ENCODE results near the gene EPAS1. TPM values are rescaled to one million over a fixed set of nuclear protein-coding genes. Genes with fewer than 3 reads are reported as not detected.

The EPAS1 gene
- polyA plus RNA-seq, 2 of the 4 experiments (the other 2 are of a cell fraction): 128 to 143 TPM

DNA sequence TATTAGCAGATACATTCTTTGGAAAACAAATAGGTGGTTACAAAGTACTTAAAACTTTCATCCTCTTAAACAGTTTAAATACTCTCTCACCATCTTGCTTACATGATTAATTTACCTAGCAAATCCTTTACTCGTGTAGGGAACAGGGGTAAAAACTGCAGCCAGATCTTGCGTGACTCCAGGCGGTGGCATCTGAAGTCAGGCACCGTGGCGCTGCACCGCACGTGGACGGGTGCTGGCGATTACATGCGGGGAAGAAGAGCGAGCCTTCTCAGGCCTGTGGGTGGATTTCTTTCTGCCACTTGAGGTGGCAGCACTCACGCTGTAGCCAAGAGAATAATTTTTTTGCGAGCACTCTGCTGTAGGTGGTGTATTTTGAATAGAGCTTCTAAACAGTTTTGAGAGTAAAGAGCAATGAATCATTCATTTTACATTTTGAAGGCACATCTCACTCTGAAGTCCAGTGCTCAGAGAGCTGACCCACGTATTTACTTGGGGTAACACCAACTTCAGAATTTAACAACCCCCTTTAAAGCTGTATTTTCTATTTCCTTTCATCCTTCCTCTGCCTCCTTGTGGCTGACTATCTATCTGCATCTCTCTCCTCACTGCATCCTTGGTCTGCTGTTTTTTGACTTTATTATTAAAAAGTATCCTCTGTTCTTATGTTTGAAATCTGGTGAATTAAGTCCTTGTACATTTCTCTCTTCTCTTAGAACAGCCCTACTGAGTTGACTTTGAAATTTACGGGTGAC is 68.9 kb downstream of the EPAS1 start:
- H3K4me3 ChIP-seq: no peak overlapping the region
- ATAC-seq: peak in 1 of 2 experiments; percentile 25; a peak in 1 of 6 replicates
- no peaks in the 10 kb centered on the region for H3K9me3 ChIP-seq
- 89% methylated on average over 15 of the region's 15 CpGs for WGBS (ENCODE audit: missing lambda C conversion rate)
- FAIRE-seq: no peak
- peak; percentile 22 to 27 for DNase-seq (ENCODE audit: low read depth in 1 of 2, low spot score in 1 of 2)
- ChIA-PET POLR2A (interaction anchor here (1.1 kb wide), 1 partner anchor 31 kb away, joined by 3 read pairs; no protein-coding TSS in a partner anchor), CTCF (interaction anchor here (0.6 to 5.6 kb wide), 53 partner anchors 9 to 724 kb away, joined by 3 to 44 read pairs (median 5); partner anchors contain the start of gene EPAS1)
- TF ChIP-seq SMC3 (IDR thresholded peaks at IDR 0.05): peak; percentile 83
- TF ChIP-seq, protein P1, sequence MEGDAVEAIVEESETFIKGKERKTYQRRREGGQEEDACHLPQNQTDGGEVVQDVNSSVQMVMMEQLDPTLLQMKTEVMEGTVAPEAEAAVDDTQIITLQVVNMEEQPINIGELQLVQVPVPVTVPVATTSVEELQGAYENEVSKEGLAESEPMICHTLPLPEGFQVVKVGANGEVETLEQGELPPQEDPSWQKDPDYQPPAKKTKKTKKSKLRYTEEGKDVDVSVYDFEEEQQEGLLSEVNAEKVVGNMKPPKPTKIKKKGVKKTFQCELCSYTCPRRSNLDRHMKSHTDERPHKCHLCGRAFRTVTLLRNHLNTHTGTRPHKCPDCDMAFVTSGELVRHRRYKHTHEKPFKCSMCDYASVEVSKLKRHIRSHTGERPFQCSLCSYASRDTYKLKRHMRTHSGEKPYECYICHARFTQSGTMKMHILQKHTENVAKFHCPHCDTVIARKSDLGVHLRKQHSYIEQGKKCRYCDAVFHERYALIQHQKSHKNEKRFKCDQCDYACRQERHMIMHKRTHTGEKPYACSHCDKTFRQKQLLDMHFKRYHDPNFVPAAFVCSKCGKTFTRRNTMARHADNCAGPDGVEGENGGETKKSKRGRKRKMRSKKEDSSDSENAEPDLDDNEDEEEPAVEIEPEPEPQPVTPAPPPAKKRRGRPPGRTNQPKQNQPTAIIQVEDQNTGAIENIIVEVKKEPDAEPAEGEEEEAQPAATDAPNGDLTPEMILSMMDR (IDR thresholded peaks at IDR 0.05): peak; percentile 49
- TF ChIP-seq MAZ (IDR thresholded peaks at IDR 0.05; ENCODE audit: borderline replicate concordance, low read depth, low read length): no peak
- TF ChIP-seq POLR2A (IDR thresholded peaks at IDR 0.05; ENCODE audit: low read length): no peak
- peak; percentile 63 to 66 for TF ChIP-seq RAD21 (conservative IDR thresholded peaks at IDR 0.05 in 1 of 2, IDR thresholded peaks at IDR 0.05 in 1 of 2)
- H3K4me2 ChIP-seq: no peak overlapping the region
- peaks cover 27% of the 10 kb centered on the region for H3K4me1 ChIP-seq
- H3K27ac ChIP-seq: peak overlapping the region in 1 of 2 experiments; percentile 59; a peak in 3 of 6 replicates

DNA sequence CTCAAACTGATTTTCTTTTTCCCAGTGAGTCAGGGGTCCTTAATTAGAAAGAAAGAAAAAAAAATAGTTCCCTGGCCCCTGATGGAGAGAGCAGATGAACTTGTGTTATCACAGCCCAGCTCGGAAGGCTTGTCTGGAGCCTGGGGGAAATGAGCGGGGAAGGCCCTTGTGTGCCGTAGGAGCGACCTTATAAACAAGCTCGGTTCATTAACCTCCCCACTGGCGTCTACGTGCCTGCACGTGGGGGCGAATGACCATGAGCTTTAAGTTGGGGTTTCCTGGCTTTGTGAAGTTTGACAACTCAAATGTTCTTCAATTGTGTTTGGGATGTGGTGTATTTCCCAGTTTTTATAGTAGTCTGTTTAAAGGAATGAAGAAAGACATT is 69.5 kb downstream of the EPAS1 start:
- DNase-seq (ENCODE audit: low read depth in 1 of 2, low spot score in 1 of 2): no peak
- CTCF ChIA-PET: interaction anchor here (0.7 to 5.6 kb wide), 42 partner anchors 8 to 724 kb away, joined by 3 to 44 read pairs (median 6); partner anchors contain the start of gene EPAS1
- POLR2A ChIA-PET: interaction anchor here (1.1 kb wide), 1 partner anchor 32 kb away, joined by 3 read pairs; no protein-coding TSS in a partner anchor
- H3K27ac ChIP-seq: peak overlapping the region in 1 of 2 experiments; percentile 59; a peak in 1 of 6 replicates
- H3K9me3 ChIP-seq: no peaks in the 10 kb centered on the region
- no peak for FAIRE-seq
- no peak for ATAC-seq
- peaks cover 27% of the 10 kb centered on the region for H3K4me1 ChIP-seq
- H3K4me2 ChIP-seq: no peak overlapping the region
- no peak overlapping the region for H3K4me3 ChIP-seq
- peak in 1 of 2 experiments; percentile 6; a peak in 1 of 5 replicates for TF ChIP-seq RAD21 (conservative IDR thresholded peaks at IDR 0.05 in 1 of 2, IDR thresholded peaks at IDR 0.05 in 1 of 2)
- TF ChIP-seq KDM5A (IDR thresholded peaks at IDR 0.05): no peak
- 91% methylated on average over 9 of the region's 9 CpGs for WGBS (ENCODE audit: missing lambda C conversion rate)

DNA sequence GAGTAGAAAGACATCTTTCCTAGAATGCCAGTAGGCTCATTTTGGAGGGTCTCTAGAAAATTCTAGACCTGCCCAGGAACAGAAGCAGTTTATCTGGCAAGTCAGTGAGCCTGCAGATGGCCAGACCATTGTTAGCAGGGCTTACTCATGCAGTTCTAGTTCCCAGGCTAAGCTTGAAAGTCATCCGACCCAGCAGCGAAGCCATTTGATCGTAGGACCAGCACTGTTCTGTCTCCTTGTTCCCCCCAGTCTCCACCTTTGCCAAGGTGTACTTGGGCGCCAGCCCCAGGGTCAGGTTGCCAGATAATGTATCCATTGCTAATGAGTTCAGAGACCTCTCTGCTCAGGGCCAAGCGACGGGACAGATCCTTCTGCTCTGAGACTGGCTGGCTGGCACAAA is 70.1 kb downstream of the EPAS1 start:
- POLR2A ChIA-PET: no interaction called here
- Histone ChIP-seq H3K4me1 (peaks cover 27% of the 10 kb centered on the region), H3K4me2 (no peak overlapping the region), H3K27ac (peak overlapping the region in 1 of 2 experiments; percentile 21; a peak in 1 of 6 replicates), H3K9me3 (no peaks in the 10 kb centered on the region), H3K4me3 (no peak overlapping the region)
- FAIRE-seq (no peak), ATAC-seq (no peak), DNase-seq (ENCODE audit: low read depth in 1 of 2, low spot score in 1 of 2) (no peak)
- CTCF ChIA-PET: interaction anchor here (0.6 to 5.6 kb wide), 32 partner anchors 8 to 725 kb away, joined by 3 to 44 read pairs (median 8); partner anchors contain the start of gene EPAS1
- WGBS (ENCODE audit: missing lambda C conversion rate): 94% methylated on average over 6 of the region's 6 CpGs
- TF ChIP-seq FOSL2 (IDR thresholded peaks at IDR 0.05) (no peak), FOSL2 (CRISPR knock-in tag; IDR thresholded peaks at IDR 0.05) (no peak), MYC (IDR thresholded peaks at IDR 0.05; ENCODE audit: borderline replicate concordance, low read length) (no peak), GATA3 (IDR thresholded peaks at IDR 0.05; ENCODE audit: borderline replicate concordance) (no peak), CBX2 (IDR thresholded peaks at IDR 0.05; ENCODE audit: borderline replicate concordance, low read depth) (no peak), RARB (CRISPR knock-in tag; IDR thresholded peaks at IDR 0.05) (no peak), POLR2AphosphoS2 (conservative IDR thresholded peaks at IDR 0.05; ENCODE audit: low read length) (no peak), SMC3 (IDR thresholded peaks at IDR 0.05) (no peak), MAFK (IDR thresholded peaks at IDR 0.05; ENCODE audit: partially characterized antibody) (no peak), POLR2A (IDR thresholded peaks at IDR 0.05; ENCODE audit: low read length) (no peak), NR3C1 (IDR thresholded peaks at IDR 0.05) (no peak), EP300 (IDR thresholded peaks at IDR 0.05) (no peak), NPAS2 (CRISPR knock-in tag; IDR thresholded peaks at IDR 0.05; ENCODE audit: borderline replicate concordance) (no peak), HOXB5 (CRISPR knock-in tag; IDR thresholded peaks at IDR 0.05) (no peak), ESRRA (IDR thresholded peaks at IDR 0.05; ENCODE audit: borderline replicate concordance, low read length) (no peak), EHF (CRISPR knock-in tag; IDR thresholded peaks at IDR 0.05) (no peak), BHLHE40 (IDR thresholded peaks at IDR 0.05; ENCODE audit: low read depth, low read length) (no peak), NFE2L2 (conservative IDR thresholded peaks at IDR 0.05; ENCODE audit: low read length) (no peak)
- TF ChIP-seq, protein P2, sequence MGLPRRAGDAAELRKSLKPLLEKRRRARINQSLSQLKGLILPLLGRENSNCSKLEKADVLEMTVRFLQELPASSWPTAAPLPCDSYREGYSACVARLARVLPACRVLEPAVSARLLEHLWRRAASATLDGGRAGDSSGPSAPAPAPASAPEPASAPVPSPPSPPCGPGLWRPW (IDR thresholded peaks at IDR 0.05): no peak
